HEK293 (cell line): ENCODE results near the gene POMP.

Source experiments
- REPIN1 ChIP-seq: fragments of 450-650 bp; formaldehyde crosslinking; IDR thresholded peaks from 2 replicates; pipeline ENCODE4 v1.5.1; 2017; ENCODE audit warnings: missing biosample characterization, missing genetic modification characterization, low read depth
- YY1 ChIP-seq: fragments of 450-650 bp; formaldehyde crosslinking; IDR thresholded peaks from 2 replicates; pipeline ENCODE4 v1.5.1; 2018; ENCODE audit warnings: missing biosample characterization, missing genetic modification characterization
- ZEB2 ChIP-seq: fragments of 450-650 bp; formaldehyde crosslinking; IDR thresholded peaks from 2 replicates; pipeline ENCODE4 v1.5.1; 2016; ENCODE audit warnings: missing biosample characterization, missing genetic modification characterization
- ZNF146 ChIP-seq: fragments of 450-650 bp; formaldehyde crosslinking; IDR thresholded peaks from 2 replicates; pipeline ENCODE4 v1.5.1; 2016; ENCODE audit warnings: missing biosample characterization, missing genetic modification characterization
- ZNF23 ChIP-seq: fragments of 450-650 bp; formaldehyde crosslinking; IDR thresholded peaks from 2 replicates; pipeline ENCODE4 v1.5.1; 2016; ENCODE audit warnings: missing biosample characterization, missing genetic modification characterization, borderline replicate concordance
- ZNF768 ChIP-seq: fragments of 450-650 bp; formaldehyde crosslinking; IDR thresholded peaks from 2 replicates; pipeline ENCODE4 v1.5.1; 2018; ENCODE audit warnings: missing biosample characterization, mild to moderate bottlenecking, missing genetic modification characterization
- TF ChIP-seq, protein P1 (sequence below): fragments of 450-650 bp; formaldehyde crosslinking; IDR thresholded peaks from 2 replicates; pipeline ENCODE4 v1.5.1; 2017; ENCODE audit warnings: missing biosample characterization, mild to moderate bottlenecking, missing genetic modification characterization, moderate library complexity
- TF ChIP-seq, protein P2 (sequence below): fragments of 450-650 bp; formaldehyde crosslinking; IDR thresholded peaks from 2 replicates; pipeline ENCODE4 v1.5.1; 2016; ENCODE audit warnings: missing biosample characterization, missing genetic modification characterization
- TF ChIP-seq, protein P3 (sequence below): fragments of 450-650 bp; formaldehyde crosslinking; optimal IDR thresholded peaks from 2 replicates; pipeline ENCODE3; 2016; ENCODE audit warnings: missing biosample characterization, mild to moderate bottlenecking, missing genetic modification characterization
- TF ChIP-seq, protein P4 (sequence below): fragments of 450-650 bp; formaldehyde crosslinking; IDR thresholded peaks from 2 replicates; pipeline ENCODE4 v1.5.1; 2016; ENCODE audit warnings: missing biosample characterization, missing genetic modification characterization

DNA sequence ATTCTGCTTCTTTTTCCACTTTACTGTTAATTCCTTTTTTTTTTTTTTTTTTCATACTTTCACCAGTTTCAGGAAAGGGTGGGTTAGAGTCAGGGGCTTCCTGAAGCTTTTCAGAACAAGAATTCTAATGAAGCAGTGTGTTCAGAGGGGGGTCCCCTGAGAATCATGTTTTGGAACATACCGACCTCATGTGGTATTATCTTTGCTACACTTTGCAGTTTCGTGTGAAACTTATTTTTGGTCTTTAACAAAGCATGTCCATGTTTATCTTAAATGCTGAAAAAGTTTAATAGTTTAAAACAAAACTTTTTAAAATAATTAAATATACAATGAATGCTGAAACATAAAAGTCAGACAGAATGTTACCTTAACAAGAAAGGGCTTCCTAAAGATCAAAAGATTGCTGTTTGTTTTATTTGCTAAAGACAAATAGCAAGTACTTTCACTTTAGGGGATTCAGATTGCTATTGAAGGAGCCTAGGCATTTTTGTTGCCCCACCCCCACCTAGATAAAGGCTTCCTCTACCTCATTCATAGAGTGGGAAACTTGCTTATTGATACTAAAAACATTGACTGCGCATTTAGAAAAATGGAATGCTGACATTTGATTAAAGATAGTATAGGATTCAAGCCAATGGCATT is 21.1 kb upstream of the POMP start:
- TF ChIP-seq, protein P1, sequence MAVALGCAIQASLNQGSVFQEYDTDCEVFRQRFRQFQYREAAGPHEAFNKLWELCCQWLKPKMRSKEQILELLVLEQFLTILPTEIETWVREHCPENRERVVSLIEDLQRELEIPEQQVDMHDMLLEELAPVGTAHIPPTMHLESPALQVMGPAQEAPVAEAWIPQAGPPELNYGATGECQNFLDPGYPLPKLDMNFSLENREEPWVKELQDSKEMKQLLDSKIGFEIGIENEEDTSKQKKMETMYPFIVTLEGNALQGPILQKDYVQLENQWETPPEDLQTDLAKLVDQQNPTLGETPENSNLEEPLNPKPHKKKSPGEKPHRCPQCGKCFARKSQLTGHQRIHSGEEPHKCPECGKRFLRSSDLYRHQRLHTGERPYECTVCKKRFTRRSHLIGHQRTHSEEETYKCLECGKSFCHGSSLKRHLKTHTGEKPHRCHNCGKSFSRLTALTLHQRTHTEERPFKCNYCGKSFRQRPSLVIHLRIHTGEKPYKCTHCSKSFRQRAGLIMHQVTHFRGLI = no peak
- TF ChIP-seq, protein P2, sequence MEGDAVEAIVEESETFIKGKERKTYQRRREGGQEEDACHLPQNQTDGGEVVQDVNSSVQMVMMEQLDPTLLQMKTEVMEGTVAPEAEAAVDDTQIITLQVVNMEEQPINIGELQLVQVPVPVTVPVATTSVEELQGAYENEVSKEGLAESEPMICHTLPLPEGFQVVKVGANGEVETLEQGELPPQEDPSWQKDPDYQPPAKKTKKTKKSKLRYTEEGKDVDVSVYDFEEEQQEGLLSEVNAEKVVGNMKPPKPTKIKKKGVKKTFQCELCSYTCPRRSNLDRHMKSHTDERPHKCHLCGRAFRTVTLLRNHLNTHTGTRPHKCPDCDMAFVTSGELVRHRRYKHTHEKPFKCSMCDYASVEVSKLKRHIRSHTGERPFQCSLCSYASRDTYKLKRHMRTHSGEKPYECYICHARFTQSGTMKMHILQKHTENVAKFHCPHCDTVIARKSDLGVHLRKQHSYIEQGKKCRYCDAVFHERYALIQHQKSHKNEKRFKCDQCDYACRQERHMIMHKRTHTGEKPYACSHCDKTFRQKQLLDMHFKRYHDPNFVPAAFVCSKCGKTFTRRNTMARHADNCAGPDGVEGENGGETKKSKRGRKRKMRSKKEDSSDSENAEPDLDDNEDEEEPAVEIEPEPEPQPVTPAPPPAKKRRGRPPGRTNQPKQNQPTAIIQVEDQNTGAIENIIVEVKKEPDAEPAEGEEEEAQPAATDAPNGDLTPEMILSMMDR (tag by site-specific recombination) = no peak
- TF ChIP-seq, protein P3, sequence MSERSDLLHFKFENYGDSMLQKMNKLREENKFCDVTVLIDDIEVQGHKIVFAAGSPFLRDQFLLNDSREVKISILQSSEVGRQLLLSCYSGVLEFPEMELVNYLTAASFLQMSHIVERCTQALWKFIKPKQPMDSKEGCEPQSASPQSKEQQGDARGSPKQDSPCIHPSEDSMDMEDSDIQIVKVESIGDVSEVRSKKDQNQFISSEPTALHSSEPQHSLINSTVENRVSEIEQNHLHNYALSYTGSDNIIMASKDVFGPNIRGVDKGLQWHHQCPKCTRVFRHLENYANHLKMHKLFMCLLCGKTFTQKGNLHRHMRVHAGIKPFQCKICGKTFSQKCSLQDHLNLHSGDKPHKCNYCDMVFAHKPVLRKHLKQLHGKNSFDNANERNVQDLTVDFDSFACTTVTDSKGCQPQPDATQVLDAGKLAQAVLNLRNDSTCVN (tag by site-specific recombination) = no peak
- no peak for TF ChIP-seq YY1 (tag by site-specific recombination)
- no peak for TF ChIP-seq ZNF146
- TF ChIP-seq, protein P4, sequence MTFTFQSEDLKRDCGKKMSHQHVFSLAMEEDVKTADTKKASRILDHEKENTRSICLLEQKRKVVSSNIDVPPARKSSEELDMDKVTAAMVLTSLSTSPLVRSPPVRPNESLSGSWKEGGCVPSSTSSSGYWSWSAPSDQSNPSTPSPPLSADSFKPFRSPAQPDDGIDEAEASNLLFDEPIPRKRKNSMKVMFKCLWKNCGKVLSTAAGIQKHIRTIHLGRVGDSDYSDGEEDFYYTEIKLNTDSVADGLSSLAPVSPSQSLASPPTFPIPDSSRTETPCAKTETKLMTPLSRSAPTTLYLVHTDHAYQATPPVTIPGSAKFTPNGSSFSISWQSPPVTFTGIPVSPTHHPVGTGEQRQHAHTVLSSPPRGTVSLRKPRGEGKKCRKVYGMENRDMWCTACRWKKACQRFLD = no peak
- no peak for TF ChIP-seq ZNF23 (tag by site-specific recombination)
- TF ChIP-seq ZEB2 (tag by site-specific recombination) = no peak
- TF ChIP-seq REPIN1 (tag by site-specific recombination) = no peak
- no peak for TF ChIP-seq ZNF768 (tag by site-specific recombination)
